ENCODE measurements around the gene SHISAL1. TPM values are rescaled to one million over a fixed set of nuclear protein-coding genes. Genes with fewer than 3 reads are reported as not detected.

The SHISAL1 gene
- total and polyA plus RNA-seq, 2 donors (not counting 1 experiment from before 2014, with no cell fraction given) = not detected

- intact Hi-C loops (cut with micrococcal nuclease) = no loop called here
- no peaks in the 10 kb centered on the region for H3K79me2 ChIP-seq (ENCODE audit: control insufficient read depth, insufficient read depth, low read length)
- no peaks in the 10 kb centered on the region for H3K9me3 ChIP-seq (ENCODE audit: control extremely low read depth in 1 of 3, control insufficient read depth in 2 of 3, insufficient read depth in 1 of 3, low read length in 2 of 3)
- H3K4me1 Mint-ChIP-seq = no peaks in the 10 kb centered on the region
- no peaks in the 10 kb centered on the region for H3K27me3 ChIP-seq (replicated peaks in 1 of 4; ENCODE audit: control extremely low read depth in 1 of 4, control insufficient read depth in 3 of 4, insufficient read depth in 4 of 4, low read length in 3 of 4)
- 86% methylated on average over 19 of the region's 20 CpGs for WGBS (ENCODE audit: insufficient coverage)
- H3K9ac ChIP-seq (ENCODE audit: low read length) = no peak overlapping the region
- no peak overlapping the region for H3K4me3 ChIP-seq (ENCODE audit: control extremely low read depth in 1 of 5, extremely low read depth in 1 of 5, insufficient read depth in 1 of 5, low read depth in 2 of 5, low read length in 4 of 5)
- H3K27me3 Mint-ChIP-seq = peaks cover 5% of the 10 kb centered on the region
- no peak overlapping the region for H2AFZ ChIP-seq (ENCODE audit: insufficient read depth, low read depth, low read length, poor library complexity, severe bottlenecking)
- H3K27ac Mint-ChIP-seq = no peak overlapping the region
- no peaks in the 10 kb centered on the region for H3K4me1 ChIP-seq (ENCODE audit: control insufficient read depth in 2 of 2, insufficient read depth in 2 of 2, low read length in 2 of 2)
- H3K27ac ChIP-seq (ENCODE audit: low read length in 2 of 2) = no peak overlapping the region
- no peaks in the 10 kb centered on the region for H3K9me3 Mint-ChIP-seq (ENCODE audit: insufficient read depth)
- no peak for TF ChIP-seq CTCF (IDR thresholded peaks at IDR 0.05)
- TF ChIP-seq EZH2 (IDR thresholded peaks at IDR 0.05; ENCODE audit: borderline replicate concordance, insufficient read depth, low read depth, low read length, poor library complexity, severe bottlenecking) = no peak
- no peaks in the 10 kb centered on the region for H4K20me1 ChIP-seq (ENCODE audit: control insufficient read depth, insufficient read depth, low read length, poor library complexity, severe bottlenecking)
- ChIA-PET POLR2A (no interaction called here), CTCF (no interaction called here)
- no peak for ATAC-seq (ENCODE audit: low read depth)
- no peak overlapping the region for H3K4me3 Mint-ChIP-seq
- no peaks in the 10 kb centered on the region for H3K36me3 ChIP-seq (replicated peaks in 1 of 2; ENCODE audit: control extremely low read depth in 1 of 2, control insufficient read depth in 1 of 2, extremely low read depth in 1 of 2, insufficient read depth in 2 of 2, low read length in 1 of 2)
- DNase-seq = no peak
- H3K4me2 ChIP-seq (replicated peaks; ENCODE audit: low read depth, low read length, poor library complexity, severe bottlenecking) = no peak overlapping the region
These were observed 5.1 kb downstream of the SHISAL1 start for GRCh38 chr22:44307509-44308169.

DNA sequence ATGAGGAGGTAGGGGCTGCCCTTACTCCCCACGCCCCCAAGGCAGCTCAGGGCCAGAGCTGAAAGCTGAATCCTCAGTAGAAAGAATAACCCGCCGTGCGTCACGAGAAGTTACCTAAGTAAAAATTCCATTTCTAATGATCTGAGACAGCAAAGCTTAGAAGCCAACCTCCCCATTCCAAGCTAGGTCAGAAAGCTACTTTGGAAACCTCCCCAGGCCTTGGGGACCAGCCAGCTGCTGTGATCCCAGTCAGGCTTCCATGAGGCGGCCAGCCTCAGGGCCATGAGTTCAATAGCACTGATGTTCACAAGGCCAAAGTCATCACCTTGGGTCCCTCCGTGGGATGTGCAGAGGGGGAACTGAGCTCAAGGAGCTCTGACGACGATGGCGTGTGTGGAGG is 6.9 kb downstream of the SHISAL1 start:
- Mint-ChIP-seq H3K27ac (no peak overlapping the region), H3K4me1 (no peaks in the 10 kb centered on the region), H3K4me3 (no peak overlapping the region), H3K27me3 (peaks cover 5% of the 10 kb centered on the region), H3K9me3 (ENCODE audit: insufficient read depth) (no peaks in the 10 kb centered on the region)
- Histone ChIP-seq H4K20me1 (ENCODE audit: control insufficient read depth, insufficient read depth, low read length, poor library complexity, severe bottlenecking) (no peaks in the 10 kb centered on the region), H2AFZ (ENCODE audit: insufficient read depth, low read depth, low read length, poor library complexity, severe bottlenecking) (no peak overlapping the region), H3K4me2 (replicated peaks; ENCODE audit: low read depth, low read length, poor library complexity, severe bottlenecking) (no peak overlapping the region), H3K36me3 (replicated peaks in 1 of 2; ENCODE audit: control extremely low read depth in 1 of 2, control insufficient read depth in 1 of 2, extremely low read depth in 1 of 2, insufficient read depth in 2 of 2, low read length in 1 of 2) (no peaks in the 10 kb centered on the region), H3K79me2 (ENCODE audit: control insufficient read depth, insufficient read depth, low read length) (no peaks in the 10 kb centered on the region), H3K9me3 (ENCODE audit: control extremely low read depth in 1 of 3, control insufficient read depth in 2 of 3, insufficient read depth in 1 of 3, low read length in 2 of 3) (no peaks in the 10 kb centered on the region), H3K9ac (ENCODE audit: low read length) (no peak overlapping the region), H3K4me3 (ENCODE audit: control extremely low read depth in 1 of 5, extremely low read depth in 1 of 5, insufficient read depth in 1 of 5, low read depth in 2 of 5, low read length in 4 of 5) (no peak overlapping the region), H3K27ac (ENCODE audit: low read length in 2 of 2) (no peak overlapping the region), H3K27me3 (replicated peaks in 1 of 4; ENCODE audit: control extremely low read depth in 1 of 4, control insufficient read depth in 3 of 4, insufficient read depth in 4 of 4, low read length in 3 of 4) (no peaks in the 10 kb centered on the region), H3K4me1 (ENCODE audit: control insufficient read depth in 2 of 2, insufficient read depth in 2 of 2, low read length in 2 of 2) (no peaks in the 10 kb centered on the region)
- ChIA-PET POLR2A (no interaction called here), CTCF (no interaction called here)
- WGBS (ENCODE audit: insufficient coverage) = 92% methylated on average over 6 of the region's 10 CpGs
- ATAC-seq (ENCODE audit: low read depth) (no peak), DNase-seq (no peak)
- TF ChIP-seq EZH2 (IDR thresholded peaks at IDR 0.05; ENCODE audit: borderline replicate concordance, insufficient read depth, low read depth, low read length, poor library complexity, severe bottlenecking) (no peak), CTCF (IDR thresholded peaks at IDR 0.05) (no peak)
- intact Hi-C loops (cut with micrococcal nuclease) = no loop called here
